Vagina (tissue), 2 donors: ENCODE measurements around the gene PPP2R2C.

Experiments used
- POLR2A ChIP-seq, 2 donors: fragments of 450-650 bp; IDR thresholded peaks; one replicate each; pipeline ENCODE4 v1.6.1; 2017; ENCODE audit warnings: antibody characterized with exemption in 2 of 2, mild to moderate bottlenecking in 2 of 2, moderate library complexity in 2 of 2
- POLR2AphosphoS5 ChIP-seq, 2 donors: sonication (generic); formaldehyde crosslinking; IDR thresholded peaks; one replicate each; pipeline ENCODE4 v1.9.0; 2017; ENCODE audit warnings: antibody characterized with exemption in 2 of 2, mild to moderate bottlenecking in 2 of 2, low read depth in 1 of 2; ENCODE audit not compliant: insufficient read depth in 1 of 2
- TF ChIP-seq, protein P1 (sequence below), 3 experiments: fragments of 450-650 bp in 2 of 3; fragments of 200-600 bp in 1 of 3; sonication (generic) in 1 of 3; IDR thresholded peaks; one replicate each; pipeline ENCODE4 v1.5.1; 2017 to 2019; ENCODE audit warnings: antibody characterized with exemption in 3 of 3, mild to moderate bottlenecking in 2 of 3, moderate library complexity in 2 of 3

DNA sequence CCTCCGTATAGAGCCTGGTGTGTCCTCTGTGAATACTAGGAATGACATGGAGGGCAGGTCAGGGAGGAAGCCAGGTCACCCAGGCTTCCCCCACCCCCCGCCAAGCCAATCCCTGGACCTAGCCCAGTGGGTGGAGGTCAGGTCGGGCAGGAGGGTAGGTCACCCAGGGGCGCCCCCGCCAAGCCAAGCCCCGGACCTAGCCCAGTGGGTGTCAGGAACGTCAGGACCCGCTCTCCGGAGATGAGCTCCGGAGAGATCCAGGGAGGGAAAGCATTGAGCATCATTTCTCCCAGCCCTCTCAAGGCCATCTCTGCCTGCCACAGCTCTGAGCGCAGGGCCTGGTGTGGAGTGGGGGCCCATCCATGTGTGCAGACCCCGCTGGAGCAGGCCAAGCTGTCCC is 154.2 kb downstream of the PPP2R2C start:
- TF ChIP-seq, protein P1, sequence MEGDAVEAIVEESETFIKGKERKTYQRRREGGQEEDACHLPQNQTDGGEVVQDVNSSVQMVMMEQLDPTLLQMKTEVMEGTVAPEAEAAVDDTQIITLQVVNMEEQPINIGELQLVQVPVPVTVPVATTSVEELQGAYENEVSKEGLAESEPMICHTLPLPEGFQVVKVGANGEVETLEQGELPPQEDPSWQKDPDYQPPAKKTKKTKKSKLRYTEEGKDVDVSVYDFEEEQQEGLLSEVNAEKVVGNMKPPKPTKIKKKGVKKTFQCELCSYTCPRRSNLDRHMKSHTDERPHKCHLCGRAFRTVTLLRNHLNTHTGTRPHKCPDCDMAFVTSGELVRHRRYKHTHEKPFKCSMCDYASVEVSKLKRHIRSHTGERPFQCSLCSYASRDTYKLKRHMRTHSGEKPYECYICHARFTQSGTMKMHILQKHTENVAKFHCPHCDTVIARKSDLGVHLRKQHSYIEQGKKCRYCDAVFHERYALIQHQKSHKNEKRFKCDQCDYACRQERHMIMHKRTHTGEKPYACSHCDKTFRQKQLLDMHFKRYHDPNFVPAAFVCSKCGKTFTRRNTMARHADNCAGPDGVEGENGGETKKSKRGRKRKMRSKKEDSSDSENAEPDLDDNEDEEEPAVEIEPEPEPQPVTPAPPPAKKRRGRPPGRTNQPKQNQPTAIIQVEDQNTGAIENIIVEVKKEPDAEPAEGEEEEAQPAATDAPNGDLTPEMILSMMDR (IDR thresholded peaks at IDR 0.05): no peak
- no peak for TF ChIP-seq POLR2AphosphoS5 (IDR thresholded peaks at IDR 0.05; ENCODE audit: insufficient read depth in 1 of 2, low read depth in 1 of 2)
- TF ChIP-seq POLR2A (IDR thresholded peaks at IDR 0.05): no peak
